ENCODE results near the gene HYAL3. TPM values are rescaled to one million over a fixed set of nuclear protein-coding genes. Genes with fewer than 3 reads are reported as not detected.
"Not testable (repeated sequence)": the region's sequence is repeated elsewhere in the genome, so short reads cannot be mapped to it uniquely, and the experiment has no call there.

HYAL3 gene
- total and polyA plus RNA-seq, 2 donors (not counting 1 experiment from before 2014, with no cell fraction given) = 3.2 to 7.4 TPM

- Histone ChIP-seq H2AFZ (ENCODE audit: low read length) (no peak overlapping the region), H3K4me2 (ENCODE audit: extremely low read depth, insufficient read depth, low read length) (no peak overlapping the region), H3K27ac (ENCODE audit: insufficient read depth, low read length) (no peak overlapping the region), H3K9ac (ENCODE audit: insufficient read depth, low read length) (no peak overlapping the region), H3K9me3 (ENCODE audit: control insufficient read depth, insufficient read depth, low read depth, low read length) (no peaks in the 10 kb centered on the region), H3K79me2 (ENCODE audit: control insufficient read depth, insufficient read depth, low read length) (peaks cover 11% of the 10 kb centered on the region), H3K27me3 (ENCODE audit: control insufficient read depth, insufficient read depth, low read length) (no peaks in the 10 kb centered on the region), H3K36me3 (ENCODE audit: control insufficient read depth, insufficient read depth, low read length) (peaks cover 16% of the 10 kb centered on the region), H4K20me1 (ENCODE audit: control insufficient read depth, extremely low read depth, insufficient read depth, low read length) (no peaks in the 10 kb centered on the region), H3K4me1 (ENCODE audit: control insufficient read depth, extremely low read depth, insufficient read depth, low read length) (peaks cover 2% of the 10 kb centered on the region), H3K4me3 (replicated peaks in 1 of 4; ENCODE audit: control extremely low read depth in 1 of 4, insufficient read depth in 1 of 4, low read depth in 3 of 4, low read length in 4 of 4) (no peak overlapping the region)
- TF ChIP-seq CTCF (conservative IDR thresholded peaks at IDR 0.05 in 1 of 2, IDR thresholded peaks at IDR 0.05 in 1 of 2; ENCODE audit: low read depth in 1 of 2, low read length in 2 of 2) (no peak), EZH2 (IDR thresholded peaks at IDR 0.05; ENCODE audit: low read length, missing control alignments) (no peak)
- no peak for DNase-seq (ENCODE audit: low read depth in 2 of 2)
These were observed 15.1 kb upstream of the HYAL3 start for GRCh38 chr3:50314342-50314741.

- H3K4me2 ChIP-seq (ENCODE audit: extremely low read depth, insufficient read depth, low read length); H4K20me1 ChIP-seq (ENCODE audit: control insufficient read depth, extremely low read depth, insufficient read depth, low read length); H3K4me1 ChIP-seq (ENCODE audit: control insufficient read depth, extremely low read depth, insufficient read depth, low read length); H3K27me3 ChIP-seq (ENCODE audit: control insufficient read depth, insufficient read depth, low read length); H3K36me3 ChIP-seq (ENCODE audit: control insufficient read depth, insufficient read depth, low read length); H2AFZ ChIP-seq (ENCODE audit: low read length); H3K4me3 ChIP-seq (replicated peaks in 1 of 4; ENCODE audit: control extremely low read depth in 1 of 4, insufficient read depth in 1 of 4, low read depth in 3 of 4, low read length in 4 of 4); H3K27ac ChIP-seq (ENCODE audit: insufficient read depth, low read length); H3K9ac ChIP-seq (ENCODE audit: insufficient read depth, low read length); H3K79me2 ChIP-seq (ENCODE audit: control insufficient read depth, insufficient read depth, low read length); DNase-seq (ENCODE audit: low read depth in 2 of 2); H3K9me3 ChIP-seq (ENCODE audit: control insufficient read depth, insufficient read depth, low read depth, low read length): not testable (repeated sequence)
These were observed 12.8 kb upstream of the HYAL3 start for GRCh38 chr3:50312041-50312440.

GRCh38 chr3:50304601-50305000 lies 5.4 kb upstream of the HYAL3 start:
- TF ChIP-seq CTCF (conservative IDR thresholded peaks at IDR 0.05 in 1 of 2, IDR thresholded peaks at IDR 0.05 in 1 of 2; ENCODE audit: low read depth in 1 of 2, low read length in 2 of 2) (no peak), EZH2 (IDR thresholded peaks at IDR 0.05; ENCODE audit: low read length, missing control alignments) (no peak)

More at GRCh38 chr3:50304601-50305000, 5.4 kb upstream of the HYAL3 start:
- Histone ChIP-seq H3K4me3 (replicated peaks in 1 of 4; ENCODE audit: control extremely low read depth in 1 of 4, insufficient read depth in 1 of 4, low read depth in 3 of 4, low read length in 4 of 4) (no peak overlapping the region), H3K27ac (ENCODE audit: insufficient read depth, low read length) (no peak overlapping the region), H3K9me3 (ENCODE audit: control insufficient read depth, insufficient read depth, low read depth, low read length) (no peaks in the 10 kb centered on the region), H3K4me2 (ENCODE audit: extremely low read depth, insufficient read depth, low read length) (no peak overlapping the region), H3K9ac (ENCODE audit: insufficient read depth, low read length) (no peak overlapping the region), H3K27me3 (ENCODE audit: control insufficient read depth, insufficient read depth, low read length) (no peaks in the 10 kb centered on the region), H3K4me1 (ENCODE audit: control insufficient read depth, extremely low read depth, insufficient read depth, low read length) (peaks cover 10% of the 10 kb centered on the region), H4K20me1 (ENCODE audit: control insufficient read depth, extremely low read depth, insufficient read depth, low read length) (no peaks in the 10 kb centered on the region), H2AFZ (ENCODE audit: low read length) (no peak overlapping the region), H3K36me3 (ENCODE audit: control insufficient read depth, insufficient read depth, low read length) (no peaks in the 10 kb centered on the region), H3K79me2 (ENCODE audit: control insufficient read depth, insufficient read depth, low read length) (no peaks in the 10 kb centered on the region)
- DNase-seq (ENCODE audit: low read depth in 2 of 2) = peak in 1 of 2 donors; percentile 39

Data from fibroblast of lung (primary cell).